H1 (cell line): Measurements from ENCODE around the gene NR3C1. TPM values are rescaled to one million over a fixed set of nuclear protein-coding genes. Genes with fewer than 3 reads are reported as not detected.

Experiments used
- polyA plus RNA-seq, 7 experiments: library from polyadenylated mRNA; depleted of rRNA in 3 of 7; stranded (reverse) in 5 of 7; unstranded in 2 of 7; fragments of >200 nt in 5 of 7; fragments of 200-250 nt in 2 of 7; gene quantifications; 1 replicate in 5 of 7; 2 replicates in 1 of 7; 4 replicates in 1 of 7; pipeline versions ENCODE4 v1.2.1 to v1.2.3, GENCODE V29; 2011 to 2013; ENCODE audit warnings: missing spikeins in 2 of 7, mixed read lengths in 2 of 7
- small RNA-seq: library from polyadenylated mRNA; stranded (forward); fragments of <200 nt; extraction: miRNeasy Mini kit (QIAGEN cat#:217004); gene quantifications from one replicate; pipeline ENCODE3, GENCODE V24; 2013; ENCODE audit not compliant: insufficient read depth
- total RNA-seq: library from RNA; stranded (reverse); fragmentation: NEBNext Ultra II Directional; extraction: Animal tissue kit (Norgen Biotek cat#: 25700); gene quantifications from 2 replicates; pipeline ENCODE4 v1.2.1, GENCODE V29; 2021

NR3C1 gene
- total and polyA plus RNA-seq, 2 of the 8 experiments (the other 6 are each of a cell fraction or from before 2014, with no cell fraction given) = 1.7 to 5.4 TPM

Small RNAs within 50 kb of the gene (small RNA-seq; reads per million reads assigned to genes)
- gene AC091925.2 = not detected
